HepG2 (cell line): Measurements from ENCODE around the gene CEL. TPM values are rescaled to one million over a fixed set of nuclear protein-coding genes. Genes with fewer than 3 reads are reported as not detected.

Experiments used
- ATAC-seq: fragments of 200-7000 bp; cut with Tn5 transposase; 3 replicates; pipeline ENCODE4 v1.9.1; 2020; ENCODE audit warnings: mild to moderate bottlenecking, moderate library complexity
- BruUV-seq: library from RNA; stranded (reverse); fragments of 400-500 nt; replicated peaks from 2 replicates; lab custom pipeline; 2021; lab: Mats Ljungman, UMichigan
- CTCF ChIA-PET: fragments of 300-600 bp; formaldehyde crosslinking; extraction: SDS; loops from one replicate; lab custom pipeline; 2021; ENCODE audit warnings: low total read pairs, inconsistent platforms, low intra/inter-chr PET ratio; lab: Yijun Ruan, JAX
- POLR2A ChIA-PET: fragments of 350-600 bp; sonication (Branson Sonifier 250); formaldehyde crosslinking; loops from one replicate; lab custom pipeline; 2020; ENCODE audit warnings: antibody characterized with exemption, inconsistent platforms; lab: Yijun Ruan, JAX
- DNase-seq: peaks from one replicate; pipeline ENCODE4 v3.0.0-alpha.2; 2015; ENCODE audit warnings: low spot score
- FAIRE-seq: peaks from 3 replicates; lab custom pipeline; 2011; peaks lifted over from hg19 to GRCh38; lab: Jason Lieb, UNC
- H2AFZ ChIP-seq: one replicate; pipeline ENCODE4 v1.6.1; 2011; ENCODE audit warnings: low read length, inconsistent platforms
- H3K27ac ChIP-seq: fragments of 300-600 bp; 3 replicates; pipeline ENCODE4 v1.8.0; 2011; ENCODE audit warnings: mixed run types, mild to moderate bottlenecking, mixed read lengths, low read length, inconsistent platforms; ENCODE audit not compliant: insufficient read depth; ENCODE audit errors: extremely low read length
- H3K27me3 ChIP-seq, 2 experiments: fragments of 200-600 bp in 1 of 2; 2 replicates in 1 of 2; 3 replicates in 1 of 2; pipeline versions ENCODE4 v1.6.0 to v1.8.0; 2011; ENCODE audit warnings: low read length in 2 of 2, mild to moderate bottlenecking in 2 of 2, moderate library complexity in 2 of 2, inconsistent platforms in 1 of 2; ENCODE audit not compliant: insufficient read depth in 2 of 2, control insufficient read depth in 1 of 2
- H3K36me3 ChIP-seq, 2 experiments: fragments of 200-600 bp in 1 of 2; replicated peaks in 1 of 2; 2 replicates in 1 of 2; 3 replicates in 1 of 2; pipeline versions ENCODE4 v1.5.1 to v1.8.0; 2011; ENCODE audit warnings: low read length in 2 of 2, inconsistent platforms in 1 of 2; ENCODE audit not compliant: insufficient read depth in 2 of 2, control insufficient read depth in 1 of 2
- H3K4me1 ChIP-seq: 2 replicates; pipeline ENCODE4 v1.5.1; 2012; ENCODE audit warnings: low read length, inconsistent platforms; ENCODE audit not compliant: insufficient read depth
- H3K4me2 ChIP-seq: 2 replicates; pipeline ENCODE4 v1.6.0; 2011; ENCODE audit warnings: low read depth, low read length, inconsistent platforms
- H3K4me3 ChIP-seq, 3 experiments: fragments of 200-600 bp in 1 of 3; sonication (generic), shearing (Covaris generic) in 1 of 3; replicated peaks in 1 of 3; 2 replicates each; pipeline ENCODE4 v1.5.1; 2011 to 2016; ENCODE audit warnings: low read length in 3 of 3, inconsistent platforms in 2 of 3, low read depth in 2 of 3, mild to moderate bottlenecking in 2 of 3, control low read depth in 1 of 3, mixed read lengths in 1 of 3; ENCODE audit not compliant: insufficient read depth in 1 of 3
- H3K79me2 ChIP-seq: one replicate; pipeline ENCODE4 v1.6.1; 2011; ENCODE audit warnings: low read length, inconsistent platforms; ENCODE audit not compliant: insufficient read depth
- H3K9ac ChIP-seq: 2 replicates; pipeline ENCODE4 v1.6.0; 2011; ENCODE audit warnings: mild to moderate bottlenecking, low read depth, low read length, inconsistent platforms; ENCODE audit not compliant: insufficient read depth
- H3K9me3 ChIP-seq: 2 replicates; pipeline ENCODE4 v1.5.1; 2012; ENCODE audit warnings: mild to moderate bottlenecking, low read length
- H4K20me1 ChIP-seq: 2 replicates; pipeline ENCODE4 v1.6.0; 2011; ENCODE audit warnings: inconsistent platforms, mild to moderate bottlenecking, low read length, moderate library complexity; ENCODE audit not compliant: insufficient read depth
- HMG20A ChIP-seq: IDR thresholded peaks from 2 replicates; pipeline ENCODE4 v1.6.1; 2016; ENCODE audit warnings: borderline replicate concordance
- HNRNPL ChIP-seq: fragments of 200-400 bp; formaldehyde crosslinking; IDR thresholded peaks from 2 replicates; pipeline ENCODE4 v1.6.1; 2017; ENCODE audit warnings: mild to moderate bottlenecking, low read depth, low read length
- KLF6 ChIP-seq: IDR thresholded peaks from 2 replicates; pipeline ENCODE4 v1.8.0; 2016; ENCODE audit warnings: missing biosample characterization, missing genetic modification reagents
- MYC ChIP-seq: sonication (generic); formaldehyde crosslinking; IDR thresholded peaks from 2 replicates; pipeline ENCODE4 v1.9.0; 2021; ENCODE audit warnings: missing genetic modification reagents, borderline replicate concordance
- RBM39 ChIP-seq: fragments of 200-400 bp; formaldehyde crosslinking; IDR thresholded peaks from one replicate; pipeline ENCODE4 v1.6.1; 2018; ENCODE audit warnings: antibody characterized with exemption, mild to moderate bottlenecking, low read depth, low read length; ENCODE audit not compliant: poor library complexity, severe bottlenecking
- RXRB ChIP-seq: IDR thresholded peaks from 2 replicates; pipeline ENCODE4 v1.6.1; 2016; ENCODE audit warnings: borderline replicate concordance, missing genetic modification reagents, missing compliant biosample characterization
- ZBTB38 ChIP-seq: sonication (generic); formaldehyde crosslinking; IDR thresholded peaks from 2 replicates; pipeline ENCODE4 v1.5.1; 2020; ENCODE audit warnings: mild to moderate bottlenecking, missing genetic modification reagents
- ZNF205 ChIP-seq: IDR thresholded peaks from 2 replicates; pipeline ENCODE4 v1.6.1; 2018; ENCODE audit warnings: missing biosample characterization, missing genetic modification reagents
- ZNF225 ChIP-seq: sonication (generic); formaldehyde crosslinking; IDR thresholded peaks from 2 replicates; pipeline ENCODE4 v1.4.0; 2020; ENCODE audit warnings: mild to moderate bottlenecking, missing genetic modification reagents
- ZNF850 ChIP-seq: sonication (generic); formaldehyde crosslinking; conservative IDR thresholded peaks from 2 replicates; pipeline ENCODE4 v1.9.0; 2021; ENCODE audit warnings: mild to moderate bottlenecking, missing genetic modification reagents
- WGBS: methylation state at CpG from one replicate; pipeline ENCODE4 v1.1.6; 2017; ENCODE audit warnings: low lambda C conversion rate; 5-methylcytosine and 5-hydroxymethylcytosine counted together
- in situ Hi-C: cut with HindIII; loops from 2 replicates; pipeline ENCODE4 v1.10.0; 2017; ENCODE audit warnings: low pct_unique_long_range_greater_than_20kb; ENCODE audit not compliant: extremely low pct_ligation_motif_present
- intact Hi-C: fragments of 100-400 bp; cut with micrococcal nuclease; formaldehyde crosslinking; loops from one replicate; pipeline ENCODE4 v1.10.0; 2022; ENCODE audit not compliant: unreplicated experiment
- polyA plus RNA-seq, 8 experiments: library from polyadenylated mRNA; depleted of rRNA in 3 of 8; stranded (reverse) in 7 of 8; unstranded in 1 of 8; fragments of >200 nt; fragmentation: Illumina TruSeq in 4 of 8; extraction: Trizol in 4 of 8; gene quantifications; 2 replicates each; pipeline versions ENCODE4 v1.2.1 to v1.2.3, GENCODE V29; 2011 to 2016; ENCODE audit warnings: low read depth in 4 of 8, missing spikeins in 1 of 8, mixed read lengths in 1 of 8; ENCODE audit not compliant: insufficient read depth in 1 of 8
- total RNA-seq, 5 experiments: library from RNA; depleted of rRNA; stranded (reverse); fragments of >200 nt; fragmentation: Illumina TruSeq; extraction: Trizol; gene quantifications; 2 replicates each; pipeline ENCODE4 v1.2.3, GENCODE V29; 2016; ENCODE audit warnings: low read depth in 1 of 5
- TF ChIP-seq, protein P1 (sequence below): sonication (generic); formaldehyde crosslinking; IDR thresholded peaks from 2 replicates; pipeline ENCODE4 v1.8.1; 2023; ENCODE audit warnings: mild to moderate bottlenecking, missing genetic modification reagents
- TF ChIP-seq, protein P2 (sequence below): sonication (generic); formaldehyde crosslinking; IDR thresholded peaks from 2 replicates; pipeline ENCODE4 v1.9.0; 2022; ENCODE audit warnings: low read depth, missing genetic modification reagents
- TF ChIP-seq, protein P3 (sequence below): sonication (generic); formaldehyde crosslinking; IDR thresholded peaks from 2 replicates; pipeline ENCODE4 v1.9.0; 2021; ENCODE audit warnings: missing genetic modification reagents, mild to moderate bottlenecking, borderline replicate concordance

The CEL gene
- total and polyA plus RNA-seq, 2 of the 13 experiments (the other 11 are each of a cell fraction or from before 2014, with no cell fraction given), result 0.63 to 1.5 TPM

DNA sequence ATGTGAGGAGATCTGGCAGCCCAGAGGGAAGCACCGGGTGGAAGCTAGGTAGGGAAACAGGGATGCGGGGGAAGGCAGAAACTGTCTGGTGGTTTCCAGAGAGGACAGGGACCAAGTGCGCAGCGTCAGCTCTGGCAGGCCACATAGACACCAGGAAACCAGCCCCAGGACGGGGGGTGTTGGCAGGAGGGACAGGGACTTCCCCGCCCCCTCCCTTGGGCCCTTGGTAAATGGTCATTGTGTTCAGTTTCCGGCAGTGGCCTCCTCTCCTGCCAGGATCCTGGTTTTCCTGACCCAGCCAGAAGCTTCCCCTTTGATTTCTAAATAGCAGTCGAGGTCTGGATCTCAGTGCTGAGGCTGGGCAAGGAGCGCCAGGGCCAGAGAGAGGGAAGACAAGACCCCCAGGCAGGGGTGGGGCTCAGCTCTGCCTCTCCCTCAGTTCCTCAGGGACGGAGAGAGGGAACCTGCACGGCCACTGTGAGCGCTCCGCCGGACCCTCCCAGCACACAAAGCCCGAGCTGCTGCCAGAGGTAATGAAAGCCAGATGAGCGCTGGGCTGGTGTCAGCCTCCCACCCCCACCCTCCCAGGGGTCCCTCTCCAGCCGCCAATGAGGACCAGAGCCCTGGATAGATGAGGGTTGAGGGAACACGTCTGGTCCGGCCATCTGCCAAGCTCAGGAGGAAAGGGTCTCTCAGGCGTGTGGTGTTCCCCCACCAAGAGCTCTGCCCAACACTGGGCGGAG, 57.5 kb downstream of the CEL start (continued):
- TF ChIP-seq RXRB (CRISPR knock-in tag), result no peak
- no peak for TF ChIP-seq KLF6 (CRISPR knock-in tag)
- TF ChIP-seq MYC (CRISPR knock-in tag), result peak; percentile 25; the same call in 1 of the 2 replicates
- TF ChIP-seq, protein P1, sequence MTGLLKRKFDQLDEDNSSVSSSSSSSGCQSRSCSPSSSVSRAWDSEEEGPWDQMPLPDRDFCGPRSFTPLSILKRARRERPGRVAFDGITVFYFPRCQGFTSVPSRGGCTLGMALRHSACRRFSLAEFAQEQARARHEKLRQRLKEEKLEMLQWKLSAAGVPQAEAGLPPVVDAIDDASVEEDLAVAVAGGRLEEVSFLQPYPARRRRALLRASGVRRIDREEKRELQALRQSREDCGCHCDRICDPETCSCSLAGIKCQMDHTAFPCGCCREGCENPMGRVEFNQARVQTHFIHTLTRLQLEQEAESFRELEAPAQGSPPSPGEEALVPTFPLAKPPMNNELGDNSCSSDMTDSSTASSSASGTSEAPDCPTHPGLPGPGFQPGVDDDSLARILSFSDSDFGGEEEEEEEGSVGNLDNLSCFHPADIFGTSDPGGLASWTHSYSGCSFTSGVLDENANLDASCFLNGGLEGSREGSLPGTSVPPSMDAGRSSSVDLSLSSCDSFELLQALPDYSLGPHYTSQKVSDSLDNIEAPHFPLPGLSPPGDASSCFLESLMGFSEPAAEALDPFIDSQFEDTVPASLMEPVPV (CRISPR knock-in tag), result 0 out of 2 replicates have a peak, but pooled peaks have one; percentile 28
- no peak for TF ChIP-seq ZNF205

DNA sequence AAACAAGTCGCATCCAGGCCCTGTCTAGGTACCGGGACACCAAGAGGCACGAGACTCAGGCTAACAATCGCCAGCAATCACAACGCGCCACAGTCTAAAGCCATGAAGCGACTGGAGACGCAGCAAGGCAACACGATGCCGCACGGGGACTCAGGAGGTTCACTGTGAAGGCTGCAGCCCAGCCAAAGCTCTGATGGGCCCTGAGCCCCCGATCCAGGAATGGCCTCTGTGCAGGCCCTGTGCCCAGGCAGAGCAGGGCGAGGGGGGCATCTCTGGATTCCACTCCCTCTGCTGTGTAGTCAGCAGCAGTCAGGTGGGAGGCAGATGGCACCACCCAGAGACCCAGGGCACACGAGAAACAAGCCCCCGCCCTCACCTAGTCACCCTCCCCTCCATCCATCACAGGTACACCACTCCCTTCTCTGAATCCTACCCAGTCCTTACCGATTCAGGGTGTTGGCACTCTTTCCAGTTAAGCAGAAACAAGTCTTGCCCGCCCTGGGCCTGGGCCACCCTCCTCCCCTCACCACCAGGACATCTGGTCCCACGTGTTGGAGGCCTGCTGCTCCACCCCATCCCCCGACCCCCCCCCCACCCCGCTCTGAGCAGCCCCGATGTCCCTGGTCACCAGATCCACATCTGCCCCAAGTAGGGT, 58.2 kb downstream of the CEL start:
- 0 out of 2 replicates have a peak, but pooled peaks have one; percentile 45 for TF ChIP-seq HNRNPL
- peak; percentile 15 for TF ChIP-seq RBM39
- TF ChIP-seq, protein P2, sequence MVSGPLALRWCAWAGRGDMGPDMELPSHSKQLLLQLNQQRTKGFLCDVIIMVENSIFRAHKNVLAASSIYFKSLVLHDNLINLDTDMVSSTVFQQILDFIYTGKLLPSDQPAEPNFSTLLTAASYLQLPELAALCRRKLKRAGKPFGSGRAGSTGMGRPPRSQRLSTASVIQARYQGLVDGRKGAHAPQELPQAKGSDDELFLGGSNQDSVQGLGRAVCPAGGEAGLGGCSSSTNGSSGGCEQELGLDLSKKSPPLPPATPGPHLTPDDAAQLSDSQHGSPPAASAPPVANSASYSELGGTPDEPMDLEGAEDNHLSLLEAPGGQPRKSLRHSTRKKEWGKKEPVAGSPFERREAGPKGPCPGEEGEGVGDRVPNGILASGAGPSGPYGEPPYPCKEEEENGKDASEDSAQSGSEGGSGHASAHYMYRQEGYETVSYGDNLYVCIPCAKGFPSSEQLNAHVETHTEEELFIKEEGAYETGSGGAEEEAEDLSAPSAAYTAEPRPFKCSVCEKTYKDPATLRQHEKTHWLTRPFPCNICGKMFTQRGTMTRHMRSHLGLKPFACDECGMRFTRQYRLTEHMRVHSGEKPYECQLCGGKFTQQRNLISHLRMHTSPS (CRISPR knock-in tag), result 0 out of 2 replicates have a peak, but pooled peaks have one; percentile 17
- no peak for TF ChIP-seq ZNF850
- TF ChIP-seq, protein P3, sequence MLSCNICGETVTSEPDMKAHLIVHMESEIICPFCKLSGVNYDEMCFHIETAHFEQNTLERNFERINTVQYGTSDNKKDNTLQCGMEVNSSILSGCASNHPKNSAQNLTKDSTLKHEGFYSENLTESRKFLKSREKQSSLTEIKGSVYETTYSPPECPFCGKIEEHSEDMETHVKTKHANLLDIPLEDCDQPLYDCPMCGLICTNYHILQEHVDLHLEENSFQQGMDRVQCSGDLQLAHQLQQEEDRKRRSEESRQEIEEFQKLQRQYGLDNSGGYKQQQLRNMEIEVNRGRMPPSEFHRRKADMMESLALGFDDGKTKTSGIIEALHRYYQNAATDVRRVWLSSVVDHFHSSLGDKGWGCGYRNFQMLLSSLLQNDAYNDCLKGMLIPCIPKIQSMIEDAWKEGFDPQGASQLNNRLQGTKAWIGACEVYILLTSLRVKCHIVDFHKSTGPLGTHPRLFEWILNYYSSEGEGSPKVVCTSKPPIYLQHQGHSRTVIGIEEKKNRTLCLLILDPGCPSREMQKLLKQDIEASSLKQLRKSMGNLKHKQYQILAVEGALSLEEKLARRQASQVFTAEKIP (CRISPR knock-in tag), result no peak
- no peak for TF ChIP-seq HMG20A (CRISPR knock-in tag)
- TF ChIP-seq ZBTB38 (CRISPR knock-in tag), result 0 out of 2 replicates have a peak, but pooled peaks have one; percentile 18
- TF ChIP-seq ZNF225 (CRISPR knock-in tag), result 0 out of 2 replicates have a peak, but pooled peaks have one; percentile 9
- WGBS, result 27% methylated on average over 13 of the region's 21 CpGs
- H3K9me3 ChIP-seq, result no peaks in the 10 kb centered on the region
- H3K9ac ChIP-seq, result peak overlapping the region; percentile 82
- peak overlapping the region; percentile 98 for H3K4me2 ChIP-seq
- no peak for DNase-seq
- no peaks in the 10 kb centered on the region; a peak in 1 of 5 replicates for H3K36me3 ChIP-seq
- peaks cover 50% of the 10 kb centered on the region for H3K4me1 ChIP-seq
- in situ Hi-C loops (no loop called here), intact Hi-C loops (no loop called here)
- FAIRE-seq, result no peak
- H3K27me3 ChIP-seq, result no peaks in the 10 kb centered on the region
- POLR2A ChIA-PET, result interaction anchor here (1.2 kb wide), 1 partner anchor 29 kb away, joined by 4 read pairs; no protein-coding TSS in a partner anchor
- peaks cover 14% of the 10 kb centered on the region; the same call in 1 of the 2 replicates for H4K20me1 ChIP-seq
- no peaks in the 10 kb centered on the region for H3K79me2 ChIP-seq
- ATAC-seq, result peak; percentile 2; the same call in 2 of the 3 replicates
- H3K27ac ChIP-seq, result no peak overlapping the region
- H2AFZ ChIP-seq, result no peak overlapping the region
- H3K4me3 ChIP-seq, result peak overlapping the region; percentile 67 to 83 (median 81)
- CTCF ChIA-PET, result no interaction called here
- BruUV-seq, result TSS peak; percentile 49
